Prostate gland (tissue), 2 donors: Measurements from ENCODE around the gene TRAPPC3L. TPM values are rescaled to one million over a fixed set of nuclear protein-coding genes. Genes with fewer than 3 reads are reported as not detected.
"Not testable (repeated sequence)": the region's sequence is repeated elsewhere in the genome, so short reads cannot be mapped to it uniquely, and the experiment has no call there.

ENCODE experiments used
- DNase-seq: peaks from one replicate; pipeline ENCODE4 v3.0.0-alpha.2; 2019; ENCODE audit warnings: low spot score
- H3K27ac ChIP-seq, 2 donors: fragments of 200-600 bp; sonication (generic); 2 replicates each; pipeline ENCODE4 v1.5.1; 2017 to 2019
- H3K27me3 ChIP-seq: fragments of 200-600 bp; sonication (generic); replicated peaks from 2 replicates; pipeline ENCODE4 v1.5.1; 2019; ENCODE audit not compliant: insufficient read depth
- H3K36me3 ChIP-seq, 2 donors: fragments of 200-600 bp; sonication (generic); 1 replicate in 1 of 2; 2 replicates in 1 of 2; pipeline versions ENCODE4 v1.5.1 to v1.8.1; 2017 to 2019
- H3K4me1 ChIP-seq: fragments of 200-600 bp; sonication (generic); replicated peaks from 2 replicates; pipeline ENCODE4 v1.5.1; 2019
- H3K4me3 ChIP-seq, 2 donors: fragments of 200-600 bp; sonication (generic); 2 replicates each; pipeline ENCODE4 v1.5.1; 2017 to 2019
- H3K9me3 ChIP-seq: fragments of 200-600 bp; sonication (generic); 2 replicates; pipeline ENCODE4 v1.5.1; 2017
- POLR2A ChIP-seq: fragments of 450-650 bp; IDR thresholded peaks from one replicate; pipeline ENCODE4 v1.6.1; 2016; ENCODE audit warnings: antibody characterized with exemption, mild to moderate bottlenecking
- POLR2AphosphoS5 ChIP-seq: sonication (generic); formaldehyde crosslinking; IDR thresholded peaks from one replicate; pipeline ENCODE4 v1.6.1; 2017; ENCODE audit warnings: antibody characterized with exemption
- WGBS: methylation state at CpG from one replicate; pipeline ENCODE4 v1.1.5; 2018; 5-methylcytosine and 5-hydroxymethylcytosine counted together
- intact Hi-C: fragments of 100-400 bp; cut with DNase I; formaldehyde crosslinking; loops from one replicate; pipeline ENCODE4 v1.14.2; 2022
- total RNA-seq, 2 donors: library from RNA; depleted of rRNA; stranded (reverse); fragments of >200 nt; gene quantifications; one replicate each; pipeline ENCODE4 v1.1.0, GENCODE V29; 2016
- TF ChIP-seq, protein P1 (sequence below), 4 experiments: fragments of 200-600 bp in 2 of 4; fragments of 450-650 bp in 2 of 4; sonication (generic) in 2 of 4; IDR thresholded peaks; 1 replicate in 3 of 4; 2 replicates in 1 of 4; pipeline ENCODE4 v1.5.1; 2016 to 2019; ENCODE audit warnings: antibody characterized with exemption in 4 of 4, mild to moderate bottlenecking in 2 of 4, moderate library complexity in 2 of 4

The TRAPPC3L gene
- total RNA-seq, 2 donors from 2014 or later = not detected

DNA sequence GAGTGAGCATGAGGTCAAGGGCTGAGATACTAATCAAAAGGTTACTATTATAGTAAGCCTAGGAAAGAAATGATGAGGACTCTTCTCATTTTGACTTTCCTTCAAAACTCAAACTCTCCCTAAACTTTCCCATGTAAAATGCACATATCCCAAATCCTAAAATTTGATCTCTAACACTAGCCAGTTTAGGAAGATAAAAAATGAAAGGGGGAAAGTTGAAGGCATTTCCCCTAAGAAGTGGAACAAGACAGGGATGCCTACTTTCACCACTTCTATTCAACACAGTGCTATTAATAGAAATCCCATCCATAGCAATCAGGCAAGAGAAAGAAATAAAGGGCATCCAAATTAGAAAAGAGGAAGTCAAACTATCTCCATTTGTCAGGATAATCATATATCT, 37.0 kb downstream of the TRAPPC3L start:
- TF ChIP-seq, protein P1, sequence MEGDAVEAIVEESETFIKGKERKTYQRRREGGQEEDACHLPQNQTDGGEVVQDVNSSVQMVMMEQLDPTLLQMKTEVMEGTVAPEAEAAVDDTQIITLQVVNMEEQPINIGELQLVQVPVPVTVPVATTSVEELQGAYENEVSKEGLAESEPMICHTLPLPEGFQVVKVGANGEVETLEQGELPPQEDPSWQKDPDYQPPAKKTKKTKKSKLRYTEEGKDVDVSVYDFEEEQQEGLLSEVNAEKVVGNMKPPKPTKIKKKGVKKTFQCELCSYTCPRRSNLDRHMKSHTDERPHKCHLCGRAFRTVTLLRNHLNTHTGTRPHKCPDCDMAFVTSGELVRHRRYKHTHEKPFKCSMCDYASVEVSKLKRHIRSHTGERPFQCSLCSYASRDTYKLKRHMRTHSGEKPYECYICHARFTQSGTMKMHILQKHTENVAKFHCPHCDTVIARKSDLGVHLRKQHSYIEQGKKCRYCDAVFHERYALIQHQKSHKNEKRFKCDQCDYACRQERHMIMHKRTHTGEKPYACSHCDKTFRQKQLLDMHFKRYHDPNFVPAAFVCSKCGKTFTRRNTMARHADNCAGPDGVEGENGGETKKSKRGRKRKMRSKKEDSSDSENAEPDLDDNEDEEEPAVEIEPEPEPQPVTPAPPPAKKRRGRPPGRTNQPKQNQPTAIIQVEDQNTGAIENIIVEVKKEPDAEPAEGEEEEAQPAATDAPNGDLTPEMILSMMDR (IDR thresholded peaks at IDR 0.05) = no peak
- no peak for TF ChIP-seq POLR2AphosphoS5
- no peak for TF ChIP-seq POLR2A
- intact Hi-C loops = no loop called here
- Histone ChIP-seq H3K9me3 (no peaks in the 10 kb centered on the region), H3K27me3 (no peaks in the 10 kb centered on the region), H3K4me3 (no peak overlapping the region), H3K4me1 (no peaks in the 10 kb centered on the region), H3K27ac (no peak overlapping the region), H3K36me3 (no peaks in the 10 kb centered on the region)
- DNase-seq = no peak

DNA sequence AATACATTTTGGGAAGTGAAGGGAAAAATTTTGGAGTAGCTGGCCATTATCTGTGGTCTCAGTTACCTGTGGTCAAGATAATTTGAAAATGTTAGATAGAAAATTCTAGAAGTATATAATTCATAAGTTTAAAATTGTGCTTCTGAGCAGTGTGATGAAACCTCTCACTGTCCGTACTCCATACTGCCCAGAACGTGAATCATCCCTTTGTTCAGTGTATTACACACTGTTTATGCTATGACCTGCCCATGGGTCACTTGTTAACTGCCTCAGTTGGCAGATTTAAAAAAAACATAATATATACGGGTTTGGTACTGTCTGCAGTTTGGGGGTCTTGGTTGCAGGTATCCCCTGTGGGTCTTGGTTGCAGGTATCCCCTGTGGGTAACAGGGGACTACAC, 38.2 kb downstream of the TRAPPC3L start:
- no peak for TF ChIP-seq POLR2AphosphoS5
- TF ChIP-seq, protein P1 (IDR thresholded peaks at IDR 0.05) = no peak
- no peak for TF ChIP-seq POLR2A
- DNase-seq = no peak
- Histone ChIP-seq H3K4me1 (no peaks in the 10 kb centered on the region), H3K27ac (no peak overlapping the region), H3K9me3 (no peaks in the 10 kb centered on the region), H3K27me3 (no peaks in the 10 kb centered on the region), H3K36me3 (no peaks in the 10 kb centered on the region), H3K4me3 (no peak overlapping the region)
- intact Hi-C loops = no loop called here
- 89% methylated on average over 3 of the region's 3 CpGs for WGBS

DNA sequence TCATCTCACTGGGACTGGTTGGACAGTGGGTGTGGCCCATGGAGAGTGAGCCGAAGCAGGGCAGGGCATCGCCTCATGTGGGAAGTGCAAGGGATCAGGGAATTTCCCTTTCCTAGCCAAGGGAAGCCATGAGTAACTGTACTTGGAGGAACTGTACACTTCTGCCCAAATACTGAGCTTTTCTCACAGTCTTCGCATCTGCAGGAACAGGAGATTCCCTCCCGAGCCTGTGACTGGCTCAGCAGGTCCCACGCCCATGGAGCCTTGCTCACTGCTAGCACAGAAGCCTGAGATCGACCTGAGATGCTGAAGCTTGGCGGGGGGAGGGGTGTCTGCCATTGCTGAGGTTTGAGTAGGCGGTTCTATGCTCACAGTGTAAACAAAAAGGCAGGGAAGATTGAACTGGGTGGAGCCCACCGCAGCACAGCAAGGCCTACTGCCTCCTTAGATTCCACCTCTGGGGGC, 44.5 kb downstream of the TRAPPC3L start:
- intact Hi-C loops = no loop called here
- Histone ChIP-seq H3K27me3 (no peaks in the 10 kb centered on the region), H3K4me3 (no peak overlapping the region), H3K4me1 (no peaks in the 10 kb centered on the region), H3K27ac (no peak overlapping the region), H3K9me3 (no peaks in the 10 kb centered on the region), H3K36me3 (no peaks in the 10 kb centered on the region)
- WGBS = 53% methylated on average over 9 of the region's 9 CpGs
- DNase-seq = no peak
- TF ChIP-seq POLR2A = no peak
- no peak for TF ChIP-seq POLR2AphosphoS5
- TF ChIP-seq, protein P1 (IDR thresholded peaks at IDR 0.05) = no peak

DNA sequence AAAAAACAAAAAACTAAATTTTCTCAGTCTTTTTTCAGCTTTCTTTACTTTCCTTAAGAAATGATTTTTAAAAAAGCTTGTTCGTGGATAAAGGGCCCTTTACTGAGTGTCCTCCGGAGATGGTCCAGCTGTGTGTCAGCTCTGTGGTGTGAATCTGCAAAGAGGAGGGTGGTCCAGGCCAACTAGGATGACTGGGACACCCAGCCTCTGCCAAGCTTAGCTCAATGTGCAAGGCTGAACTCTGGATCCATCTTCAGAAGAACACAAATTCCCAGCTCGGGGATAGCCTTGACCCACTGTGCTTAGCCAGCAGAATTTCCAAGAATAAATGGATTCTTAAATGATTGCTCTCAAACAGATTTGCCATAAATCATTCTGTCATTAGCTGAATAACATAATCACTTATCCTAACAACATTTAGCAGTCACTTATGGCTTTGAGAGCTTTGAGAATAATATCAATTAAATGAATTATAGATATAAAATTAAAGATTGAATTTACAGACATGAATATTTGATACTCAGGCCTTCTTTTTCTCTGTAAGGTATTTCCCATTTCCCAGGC, 48.3 kb downstream of the TRAPPC3L start:
- DNase-seq = no peak
- Histone ChIP-seq H3K36me3 (no peaks in the 10 kb centered on the region), H3K27ac (no peak overlapping the region), H3K4me3 (no peak overlapping the region), H3K27me3 (no peaks in the 10 kb centered on the region), H3K9me3 (no peaks in the 10 kb centered on the region), H3K4me1 (no peaks in the 10 kb centered on the region)
- intact Hi-C loops = no loop called here
- WGBS = 51% methylated on average over 3 of the region's 3 CpGs
- TF ChIP-seq, protein P1 (IDR thresholded peaks at IDR 0.05) = no peak
- TF ChIP-seq POLR2A (no peak), POLR2AphosphoS5 (no peak)

DNA sequence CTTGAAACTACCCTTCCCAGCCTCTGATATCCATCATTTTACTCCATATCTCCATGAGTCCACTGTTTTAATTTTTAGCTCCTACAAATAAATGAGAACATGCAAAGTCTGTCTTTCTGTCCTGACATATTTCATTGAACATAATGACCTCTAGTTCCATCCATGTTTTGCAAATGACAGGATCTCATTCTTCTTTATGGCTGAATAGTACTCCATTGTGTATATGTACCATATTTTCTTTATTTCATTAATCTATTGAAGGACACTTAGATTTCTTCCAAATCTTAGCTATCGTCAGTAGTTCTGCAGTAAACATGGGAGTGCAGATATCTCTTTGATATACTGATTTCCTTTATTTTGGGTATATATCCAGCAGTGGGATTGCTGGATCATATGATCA, 50.3 kb downstream of the TRAPPC3L start:
- H3K9me3 ChIP-seq, H3K4me1 ChIP-seq, H3K27me3 ChIP-seq, H3K4me3 ChIP-seq, H3K27ac ChIP-seq, intact Hi-C loops, DNase-seq, H3K36me3 ChIP-seq: not testable (repeated sequence)
- WGBS = 91% methylated on average over 1 of the region's 1 CpG
